IPS-18a (cell line): ENCODE measurements around the gene CCNL2.
"Not testable (repeated sequence)": the region's sequence is repeated elsewhere in the genome, so short reads cannot be mapped to it uniquely, and the experiment has no call there.

Source experiments
- H3K27ac ChIP-seq: one replicate; pipeline ENCODE4 v1.5.1; 2013; ENCODE audit warnings: low read length
- H3K27me3 ChIP-seq: one replicate; pipeline ENCODE4 v1.6.1; 2013; ENCODE audit warnings: mild to moderate bottlenecking, low read length; ENCODE audit not compliant: control insufficient read depth, insufficient read depth
- H3K36me3 ChIP-seq: one replicate; pipeline ENCODE4 v1.6.1; 2013; ENCODE audit warnings: low read depth, low read length; ENCODE audit not compliant: control insufficient read depth
- H3K4me1 ChIP-seq: one replicate; pipeline ENCODE4 v1.6.1; 2013; ENCODE audit warnings: low read depth, low read length; ENCODE audit not compliant: control insufficient read depth
- H3K4me3 ChIP-seq: one replicate; pipeline ENCODE4 v1.5.1; 2013; ENCODE audit warnings: low read length
- H3K9ac ChIP-seq: one replicate; pipeline ENCODE4 v1.6.1; 2013; ENCODE audit warnings: mild to moderate bottlenecking, low read length, moderate library complexity
- H3K9me3 ChIP-seq: one replicate; pipeline ENCODE4 v1.6.1; 2013; ENCODE audit warnings: low read depth, low read length; ENCODE audit not compliant: control insufficient read depth

The CCNL2 gene

DNA sequence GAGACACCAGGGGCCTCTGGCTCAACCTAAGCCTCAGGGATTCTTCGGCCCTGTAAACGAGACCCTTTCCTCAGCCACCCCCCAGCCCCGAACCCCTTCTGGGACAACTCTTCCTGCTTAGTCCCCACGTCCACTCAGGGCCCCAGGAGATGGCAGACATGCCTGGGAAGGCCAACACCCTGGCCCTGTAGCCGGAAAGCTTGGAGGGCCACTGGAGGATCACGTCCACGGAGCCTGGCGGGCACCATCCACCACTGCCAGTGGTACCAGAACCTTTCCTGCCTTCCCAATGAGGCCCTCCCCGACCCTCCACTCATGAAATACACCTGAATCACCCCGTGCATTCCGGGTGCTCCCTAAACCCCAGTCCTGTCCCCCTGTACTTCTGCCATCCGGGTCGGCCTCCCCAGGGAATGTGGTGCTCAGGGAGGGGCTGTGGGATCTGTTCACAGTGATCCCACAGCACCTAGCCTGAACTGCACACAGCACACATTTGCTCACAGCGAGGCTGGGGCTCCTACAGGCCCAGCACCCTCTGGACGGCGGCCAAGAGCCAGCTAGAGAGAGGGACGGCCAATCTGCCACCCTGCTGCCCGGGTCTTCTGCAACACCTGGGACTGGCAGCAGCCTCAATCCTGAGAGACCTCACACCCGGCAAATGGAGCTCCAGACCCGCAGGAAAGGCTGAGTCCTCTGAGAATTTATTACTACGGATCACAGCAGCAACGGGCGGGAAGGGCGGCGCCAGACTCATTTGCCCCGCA, 25.9 kb downstream of the CCNL2 start:
- Histone ChIP-seq H3K36me3 (no peaks in the 10 kb centered on the region), H3K9ac (no peak overlapping the region), H3K27me3 (no peaks in the 10 kb centered on the region), H3K27ac (no peak overlapping the region), H3K4me1 (no peaks in the 10 kb centered on the region), H3K9me3 (no peaks in the 10 kb centered on the region), H3K4me3 (no peak overlapping the region)

DNA sequence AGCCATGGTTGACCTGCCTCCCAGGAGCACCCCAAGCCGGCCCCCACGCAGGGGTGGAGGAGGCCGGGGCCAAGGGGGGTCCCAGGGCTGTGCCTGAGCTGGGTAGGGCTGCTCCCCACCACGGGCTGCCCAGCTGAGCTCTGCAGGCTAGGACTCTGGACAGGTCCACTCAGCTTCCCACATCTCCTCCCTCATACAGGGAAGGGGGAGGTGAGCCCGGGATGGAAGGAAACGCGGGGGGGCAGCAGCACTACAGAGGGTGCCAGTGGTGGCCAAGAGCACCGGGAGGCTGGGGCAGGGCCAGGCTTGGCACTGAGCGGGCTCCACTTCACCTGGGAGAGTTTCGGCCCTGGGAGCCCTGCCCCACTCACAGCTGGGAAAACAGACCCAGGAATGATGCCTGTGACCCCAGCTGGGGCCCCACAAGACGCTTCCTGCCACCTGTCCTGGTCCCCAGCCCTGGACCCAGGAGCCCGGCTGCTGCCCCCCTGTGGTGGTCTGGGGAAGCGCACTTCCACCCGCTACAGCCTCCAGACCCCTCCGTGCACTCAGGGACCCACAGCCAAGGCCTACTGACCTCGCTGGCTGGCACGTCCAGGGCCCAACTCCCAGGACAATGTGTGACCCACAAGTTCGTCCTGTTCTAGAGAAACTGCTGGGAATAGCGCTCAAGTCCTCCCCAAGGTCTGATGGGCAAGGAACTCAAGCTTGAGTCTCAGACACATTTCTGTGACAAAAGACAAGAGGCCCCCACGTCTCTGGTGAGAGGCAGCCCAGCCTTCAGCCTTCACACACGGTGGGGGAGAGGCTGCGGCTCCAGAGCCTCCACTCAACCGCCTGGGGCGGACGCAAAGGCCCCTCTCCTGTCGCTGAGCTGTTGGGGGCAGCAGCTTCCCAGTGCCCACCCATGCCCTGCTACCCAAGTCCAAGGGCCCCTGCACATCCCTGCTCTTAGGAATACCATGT, 27.1 kb downstream of the CCNL2 start:
- Histone ChIP-seq H3K36me3 (no peaks in the 10 kb centered on the region), H3K9ac (no peak overlapping the region), H3K4me3 (no peak overlapping the region), H3K4me1 (no peaks in the 10 kb centered on the region), H3K27ac (no peak overlapping the region), H3K9me3 (peaks cover 4% of the 10 kb centered on the region), H3K27me3 (no peaks in the 10 kb centered on the region)

DNA sequence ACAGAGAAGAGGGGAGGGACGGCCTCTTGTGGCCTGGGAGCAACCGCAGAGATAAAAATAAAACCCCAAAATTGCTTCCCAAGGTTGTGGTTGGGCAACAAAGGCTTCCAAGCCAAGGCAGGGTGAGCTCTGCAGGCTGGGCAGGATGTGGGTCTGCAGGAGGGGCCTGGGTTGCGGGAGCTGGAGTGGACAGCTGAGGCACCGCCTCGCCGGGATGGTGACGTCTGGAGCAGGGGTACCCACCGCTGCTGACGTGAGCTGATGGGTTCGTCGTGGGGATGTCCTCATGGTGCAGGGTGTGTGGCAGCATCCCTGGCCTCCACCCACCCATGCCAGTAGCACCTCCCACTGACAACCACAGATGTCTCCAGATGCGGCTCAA, 27.8 kb downstream of the CCNL2 start:
- Histone ChIP-seq H3K4me3 (no peak overlapping the region), H3K36me3 (no peaks in the 10 kb centered on the region), H3K4me1 (no peaks in the 10 kb centered on the region), H3K27me3 (no peaks in the 10 kb centered on the region), H3K9me3 (peaks cover 10% of the 10 kb centered on the region), H3K27ac (no peak overlapping the region), H3K9ac (no peak overlapping the region)

DNA sequence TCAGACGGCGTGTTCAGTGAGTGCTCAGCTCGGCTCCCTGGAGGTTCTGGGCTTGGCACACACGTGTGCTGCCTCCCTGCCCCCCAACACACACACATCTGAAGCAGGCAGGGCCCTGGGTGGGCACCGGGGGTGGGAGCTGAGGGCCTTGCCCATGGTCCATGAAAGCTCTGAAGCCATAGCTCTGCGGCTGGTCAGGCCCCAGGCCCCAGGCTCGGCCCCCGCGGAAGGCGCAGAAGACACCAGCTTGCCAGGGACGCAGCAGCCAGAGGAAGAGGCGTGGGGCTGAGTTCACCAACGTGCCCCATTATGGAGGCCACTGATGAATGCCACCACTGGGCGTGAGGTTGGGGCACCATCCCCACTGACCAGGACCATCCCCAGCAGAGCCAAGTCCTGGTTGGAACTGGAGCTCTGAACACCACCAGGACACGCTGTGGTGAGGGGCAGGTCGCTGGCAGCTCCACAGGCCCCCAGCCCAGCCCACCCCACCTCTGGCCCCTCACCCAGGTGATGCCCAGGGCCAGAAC, 28.3 kb downstream of the CCNL2 start:
- H3K36me3 ChIP-seq: no peaks in the 10 kb centered on the region
- no peak overlapping the region for H3K27ac ChIP-seq
- H3K4me1 ChIP-seq: no peaks in the 10 kb centered on the region
- H3K4me3 ChIP-seq: no peak overlapping the region
- H3K9me3 ChIP-seq: peaks cover 13% of the 10 kb centered on the region
- H3K9ac ChIP-seq: no peak overlapping the region
- H3K27me3 ChIP-seq: no peaks in the 10 kb centered on the region

DNA sequence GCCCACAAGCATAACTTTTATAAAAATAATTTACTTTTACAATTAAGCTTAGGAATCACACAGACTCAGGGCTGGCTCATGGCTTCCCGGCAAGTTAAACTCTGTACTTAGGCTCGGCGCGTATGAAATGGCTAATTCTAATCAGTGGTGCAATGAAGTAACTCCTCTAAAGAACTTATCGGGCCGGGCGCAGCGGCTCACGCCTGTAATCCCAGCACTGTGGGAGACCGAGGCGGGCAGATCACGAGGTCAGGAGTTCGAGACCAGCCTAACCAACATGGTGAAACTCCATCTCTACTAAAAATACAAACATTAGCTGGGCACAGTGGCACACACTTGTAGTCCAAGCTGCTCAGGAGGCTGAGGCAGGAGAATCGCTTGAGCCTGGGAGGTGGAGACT, 29.0 kb downstream of the CCNL2 start:
- not testable (repeated sequence) for H3K9ac ChIP-seq, H3K27me3 ChIP-seq, H3K4me1 ChIP-seq, H3K36me3 ChIP-seq, H3K4me3 ChIP-seq, H3K27ac ChIP-seq
- H3K9me3 ChIP-seq: peaks cover 13% of the 10 kb centered on the region

DNA sequence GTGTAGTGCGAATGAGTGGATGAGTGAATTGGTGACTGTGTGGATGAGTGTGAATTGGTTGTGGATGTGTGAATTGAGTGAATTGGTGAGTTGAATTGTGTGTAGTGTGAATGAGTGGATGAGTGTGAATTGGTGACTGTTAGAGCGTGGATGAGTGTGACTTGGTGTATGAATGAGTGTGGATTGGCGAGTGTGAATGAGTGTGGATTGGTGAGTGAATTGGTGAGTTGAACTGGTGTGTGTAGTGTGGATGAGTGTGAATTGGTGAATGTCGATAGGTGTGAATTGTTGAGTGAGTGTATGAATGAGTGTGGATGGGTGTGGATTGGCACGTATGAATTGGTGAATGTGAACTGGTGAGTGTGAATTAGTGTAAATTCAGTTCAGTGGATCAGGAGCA, 31.8 kb downstream of the CCNL2 start:
- Histone ChIP-seq H3K27ac (no peak overlapping the region), H3K9ac (no peak overlapping the region), H3K9me3 (peaks cover 13% of the 10 kb centered on the region), H3K4me1 (no peaks in the 10 kb centered on the region), H3K36me3 (no peaks in the 10 kb centered on the region), H3K4me3 (no peak overlapping the region), H3K27me3 (no peaks in the 10 kb centered on the region)

- H3K9me3 ChIP-seq: peaks cover 13% of the 10 kb centered on the region
These were observed 32.5 kb downstream of the CCNL2 start for GRCh38 chr1:1366699-1367066.

DNA sequence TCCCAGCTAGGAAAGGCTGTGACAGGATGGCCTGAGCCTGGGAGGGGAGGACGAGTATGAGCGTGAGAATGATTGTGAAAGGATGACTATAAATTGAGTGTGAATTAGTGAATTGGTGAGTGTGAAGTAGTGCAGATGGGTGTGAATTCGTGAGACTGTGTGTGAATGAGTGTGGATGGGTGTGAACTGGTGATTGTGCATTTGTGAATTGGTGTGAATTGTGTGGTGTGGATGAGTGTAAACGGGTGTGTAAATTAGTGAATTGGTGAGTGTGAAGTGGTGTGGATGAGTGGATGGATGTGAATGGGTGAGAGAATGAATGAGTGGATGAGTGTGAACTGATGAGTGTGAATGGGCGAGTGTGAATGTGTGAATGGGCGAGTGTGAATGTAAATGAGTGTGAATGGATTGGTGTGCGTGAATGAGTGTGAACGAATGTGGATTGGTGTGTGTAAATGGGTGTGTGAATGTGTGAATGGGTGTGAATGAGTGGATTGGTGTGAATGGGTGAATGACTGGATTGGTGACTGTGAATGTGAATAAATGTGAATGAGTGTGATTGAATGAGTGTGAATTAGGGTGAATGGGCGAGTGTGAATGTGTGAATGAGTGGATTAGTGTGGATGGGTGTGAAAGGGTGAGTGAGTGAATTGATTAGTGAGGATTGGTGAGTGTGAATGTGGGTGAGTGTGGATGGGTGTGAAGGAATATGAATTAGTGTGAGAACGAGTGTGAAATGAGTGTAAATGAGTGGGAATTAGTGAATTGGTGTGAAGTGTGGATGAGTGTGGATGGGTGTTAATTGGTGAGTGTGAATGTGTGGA, 33.0 kb downstream of the CCNL2 start:
- H3K9ac ChIP-seq: no peak overlapping the region
- no peak overlapping the region for H3K4me3 ChIP-seq
- H3K36me3 ChIP-seq: no peaks in the 10 kb centered on the region
- peaks cover 13% of the 10 kb centered on the region for H3K9me3 ChIP-seq
- H3K4me1 ChIP-seq: peaks cover 3% of the 10 kb centered on the region
- H3K27me3 ChIP-seq: no peaks in the 10 kb centered on the region
- H3K27ac ChIP-seq: no peak overlapping the region

More at GRCh38 chr1:1366699-1367066, 32.5 kb downstream of the CCNL2 start:
- no peaks in the 10 kb centered on the region for H3K27me3 ChIP-seq
- H3K36me3 ChIP-seq: no peaks in the 10 kb centered on the region
- peaks cover 3% of the 10 kb centered on the region for H3K4me1 ChIP-seq
- H3K9ac ChIP-seq: no peak overlapping the region
- no peak overlapping the region for H3K4me3 ChIP-seq
- H3K27ac ChIP-seq: no peak overlapping the region

DNA sequence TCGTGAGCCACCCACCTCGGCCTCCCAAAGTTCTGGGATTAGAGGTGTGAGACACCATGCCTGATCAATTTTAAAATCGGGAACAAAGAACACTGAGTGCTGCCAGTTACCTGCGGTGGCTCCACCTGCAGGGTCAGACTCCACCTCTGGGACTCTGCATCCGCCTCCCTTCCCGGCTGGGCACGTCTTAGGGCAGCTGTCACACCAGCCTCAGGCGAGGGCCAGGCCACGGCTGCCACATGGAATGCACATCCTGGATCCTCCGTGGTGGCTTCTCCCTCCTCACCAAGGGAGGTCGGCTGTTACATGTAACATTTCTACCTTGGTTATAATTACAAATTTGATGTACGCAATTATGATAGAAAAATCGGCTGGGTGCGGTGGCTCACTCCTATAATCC, 34.9 kb downstream of the CCNL2 start:
- Histone ChIP-seq H3K4me1 (peaks cover 4% of the 10 kb centered on the region), H3K27me3 (no peaks in the 10 kb centered on the region), H3K27ac (no peak overlapping the region), H3K36me3 (no peaks in the 10 kb centered on the region), H3K9me3 (peaks cover 13% of the 10 kb centered on the region), H3K4me3 (no peak overlapping the region), H3K9ac (no peak overlapping the region)

DNA sequence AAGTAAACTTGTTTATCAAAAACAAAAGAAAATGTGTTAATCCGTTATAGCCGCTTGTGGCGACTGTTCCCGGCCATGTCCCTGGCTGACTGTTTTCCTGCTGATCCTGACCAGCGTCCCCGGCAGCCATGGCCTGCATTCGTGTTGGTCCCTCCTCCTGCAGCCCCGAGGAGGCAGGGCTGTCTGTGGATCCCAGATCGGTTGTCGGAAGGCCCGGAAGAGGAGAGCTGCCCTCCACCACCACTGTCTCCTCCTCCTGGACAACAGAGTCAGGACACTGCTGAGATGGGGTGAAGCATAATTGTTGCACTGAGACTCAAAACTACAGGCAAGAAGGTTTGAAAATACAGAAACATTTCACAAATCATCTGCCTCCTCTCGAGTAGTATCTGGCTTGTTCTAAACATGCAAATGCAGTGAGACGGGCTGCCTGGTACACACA, 37.1 kb downstream of the CCNL2 start:
- no peak overlapping the region for H3K9ac ChIP-seq
- peaks cover 13% of the 10 kb centered on the region for H3K4me1 ChIP-seq
- H3K9me3 ChIP-seq: peaks cover 9% of the 10 kb centered on the region
- H3K4me3 ChIP-seq: no peak overlapping the region
- no peaks in the 10 kb centered on the region for H3K36me3 ChIP-seq
- H3K27ac ChIP-seq: no peak overlapping the region
- H3K27me3 ChIP-seq: no peaks in the 10 kb centered on the region
